ENCODE data around the gene XYLT1. TPM values are rescaled to one million over a fixed set of nuclear protein-coding genes. Genes with fewer than 3 reads are reported as not detected.

Gene XYLT1
- total and polyA plus RNA-seq, 10 of the 15 experiments (the other 5 are each of a cell fraction or from before 2014, with no cell fraction given): 0.88 to 14.8 (median 5.8) TPM

DNA sequence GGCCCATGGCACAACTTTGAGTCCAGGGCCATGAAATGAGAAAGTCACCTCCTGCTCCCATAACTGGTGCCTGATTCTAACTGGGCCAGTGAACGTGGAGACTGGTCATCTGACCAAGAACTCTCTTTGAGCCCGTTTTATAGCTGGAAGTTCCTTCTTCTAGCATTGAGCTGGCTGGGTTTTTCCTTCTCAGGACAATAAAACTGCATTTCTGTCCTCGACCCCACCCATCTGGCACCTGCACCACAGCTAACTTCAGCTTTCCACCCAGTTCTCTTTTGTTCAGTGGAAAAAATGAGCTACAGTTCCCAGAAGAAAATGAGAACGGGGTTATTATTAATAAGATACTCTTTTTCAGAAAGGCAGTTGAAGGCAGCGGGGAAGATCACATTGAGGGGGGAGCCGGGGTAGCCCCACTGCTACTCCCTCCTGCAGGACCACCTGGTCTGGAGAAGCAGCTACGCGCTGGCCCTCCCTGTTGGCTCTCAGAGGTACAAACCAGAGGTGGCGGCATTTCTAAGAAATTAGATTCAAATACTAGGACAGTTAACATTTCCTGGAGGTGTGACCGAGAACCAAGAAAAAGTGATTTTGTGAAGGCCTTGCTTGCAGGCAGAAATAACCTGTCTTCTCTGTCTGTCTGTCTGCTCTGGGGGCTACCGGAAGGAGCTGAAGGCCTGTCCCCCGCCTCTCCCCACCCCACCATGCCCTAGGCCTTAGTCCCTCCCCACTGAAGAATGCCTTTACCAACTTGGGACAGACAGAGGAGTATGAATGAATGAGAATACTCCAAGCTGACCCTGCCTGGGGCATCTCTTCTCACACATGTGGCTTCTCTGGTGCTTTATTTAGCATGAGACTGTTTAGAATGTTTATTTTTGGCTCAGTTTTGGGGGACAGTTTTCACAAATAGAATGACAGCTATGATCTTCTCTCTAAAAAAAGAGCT lies 123.9 kb downstream of the XYLT1 start (continued):
- TF ChIP-seq, protein P1, sequence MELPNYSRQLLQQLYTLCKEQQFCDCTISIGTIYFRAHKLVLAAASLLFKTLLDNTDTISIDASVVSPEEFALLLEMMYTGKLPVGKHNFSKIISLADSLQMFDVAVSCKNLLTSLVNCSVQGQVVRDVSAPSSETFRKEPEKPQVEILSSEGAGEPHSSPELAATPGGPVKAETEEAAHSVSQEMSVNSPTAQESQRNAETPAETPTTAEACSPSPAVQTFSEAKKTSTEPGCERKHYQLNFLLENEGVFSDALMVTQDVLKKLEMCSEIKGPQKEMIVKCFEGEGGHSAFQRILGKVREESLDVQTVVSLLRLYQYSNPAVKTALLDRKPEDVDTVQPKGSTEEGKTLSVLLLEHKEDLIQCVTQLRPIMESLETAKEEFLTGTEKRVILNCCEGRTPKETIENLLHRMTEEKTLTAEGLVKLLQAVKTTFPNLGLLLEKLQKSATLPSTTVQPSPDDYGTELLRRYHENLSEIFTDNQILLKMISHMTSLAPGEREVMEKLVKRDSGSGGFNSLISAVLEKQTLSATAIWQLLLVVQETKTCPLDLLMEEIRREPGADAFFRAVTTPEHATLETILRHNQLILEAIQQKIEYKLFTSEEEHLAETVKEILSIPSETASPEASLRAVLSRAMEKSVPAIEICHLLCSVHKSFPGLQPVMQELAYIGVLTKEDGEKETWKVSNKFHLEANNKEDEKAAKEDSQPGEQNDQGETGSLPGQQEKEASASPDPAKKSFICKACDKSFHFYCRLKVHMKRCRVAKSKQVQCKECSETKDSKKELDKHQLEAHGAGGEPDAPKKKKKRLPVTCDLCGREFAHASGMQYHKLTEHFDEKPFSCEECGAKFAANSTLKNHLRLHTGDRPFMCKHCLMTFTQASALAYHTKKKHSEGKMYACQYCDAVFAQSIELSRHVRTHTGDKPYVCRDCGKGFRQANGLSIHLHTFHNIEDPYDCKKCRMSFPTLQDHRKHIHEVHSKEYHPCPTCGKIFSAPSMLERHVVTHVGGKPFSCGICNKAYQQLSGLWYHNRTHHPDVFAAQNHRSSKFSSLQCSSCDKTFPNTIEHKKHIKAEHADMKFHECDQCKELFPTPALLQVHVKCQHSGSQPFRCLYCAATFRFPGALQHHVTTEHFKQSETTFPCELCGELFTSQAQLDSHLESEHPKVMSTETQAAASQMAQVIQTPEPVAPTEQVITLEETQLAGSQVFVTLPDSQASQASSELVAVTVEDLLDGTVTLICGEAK (IDR thresholded peaks at IDR 0.05; ENCODE audit: borderline replicate concordance): no peak
- TF ChIP-seq, protein P2, sequence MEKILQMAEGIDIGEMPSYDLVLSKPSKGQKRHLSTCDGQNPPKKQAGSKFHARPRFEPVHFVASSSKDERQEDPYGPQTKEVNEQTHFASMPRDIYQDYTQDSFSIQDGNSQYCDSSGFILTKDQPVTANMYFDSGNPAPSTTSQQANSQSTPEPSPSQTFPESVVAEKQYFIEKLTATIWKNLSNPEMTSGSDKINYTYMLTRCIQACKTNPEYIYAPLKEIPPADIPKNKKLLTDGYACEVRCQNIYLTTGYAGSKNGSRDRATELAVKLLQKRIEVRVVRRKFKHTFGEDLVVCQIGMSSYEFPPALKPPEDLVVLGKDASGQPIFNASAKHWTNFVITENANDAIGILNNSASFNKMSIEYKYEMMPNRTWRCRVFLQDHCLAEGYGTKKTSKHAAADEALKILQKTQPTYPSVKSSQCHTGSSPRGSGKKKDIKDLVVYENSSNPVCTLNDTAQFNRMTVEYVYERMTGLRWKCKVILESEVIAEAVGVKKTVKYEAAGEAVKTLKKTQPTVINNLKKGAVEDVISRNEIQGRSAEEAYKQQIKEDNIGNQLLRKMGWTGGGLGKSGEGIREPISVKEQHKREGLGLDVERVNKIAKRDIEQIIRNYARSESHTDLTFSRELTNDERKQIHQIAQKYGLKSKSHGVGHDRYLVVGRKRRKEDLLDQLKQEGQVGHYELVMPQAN (conservative IDR thresholded peaks at IDR 0.05): no peak
- no peak for TF ChIP-seq MYC (IDR thresholded peaks at IDR 0.05; ENCODE audit: insufficient read depth, insufficient read length, insufficient replicate concordance, low read length, severe bottlenecking)
- TF ChIP-seq IRF4 (IDR thresholded peaks at IDR 0.05; ENCODE audit: low read depth, low read length): no peak
- TF ChIP-seq, protein P3, sequence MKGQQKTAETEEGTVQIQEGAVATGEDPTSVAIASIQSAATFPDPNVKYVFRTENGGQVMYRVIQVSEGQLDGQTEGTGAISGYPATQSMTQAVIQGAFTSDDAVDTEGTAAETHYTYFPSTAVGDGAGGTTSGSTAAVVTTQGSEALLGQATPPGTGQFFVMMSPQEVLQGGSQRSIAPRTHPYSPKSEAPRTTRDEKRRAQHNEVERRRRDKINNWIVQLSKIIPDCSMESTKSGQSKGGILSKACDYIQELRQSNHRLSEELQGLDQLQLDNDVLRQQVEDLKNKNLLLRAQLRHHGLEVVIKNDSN (IDR thresholded peaks at IDR 0.05; ENCODE audit: borderline replicate concordance, extremely low read length, insufficient read depth, low read depth, low read length): no peak
- TF ChIP-seq, protein P4, sequence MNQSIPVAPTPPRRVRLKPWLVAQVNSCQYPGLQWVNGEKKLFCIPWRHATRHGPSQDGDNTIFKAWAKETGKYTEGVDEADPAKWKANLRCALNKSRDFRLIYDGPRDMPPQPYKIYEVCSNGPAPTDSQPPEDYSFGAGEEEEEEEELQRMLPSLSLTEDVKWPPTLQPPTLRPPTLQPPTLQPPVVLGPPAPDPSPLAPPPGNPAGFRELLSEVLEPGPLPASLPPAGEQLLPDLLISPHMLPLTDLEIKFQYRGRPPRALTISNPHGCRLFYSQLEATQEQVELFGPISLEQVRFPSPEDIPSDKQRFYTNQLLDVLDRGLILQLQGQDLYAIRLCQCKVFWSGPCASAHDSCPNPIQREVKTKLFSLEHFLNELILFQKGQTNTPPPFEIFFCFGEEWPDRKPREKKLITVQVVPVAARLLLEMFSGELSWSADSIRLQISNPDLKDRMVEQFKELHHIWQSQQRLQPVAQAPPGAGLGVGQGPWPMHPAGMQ (IDR thresholded peaks at IDR 0.05; ENCODE audit: borderline replicate concordance): no peak
- TF ChIP-seq EP300 (IDR thresholded peaks at IDR 0.05; ENCODE audit: borderline replicate concordance in 1 of 2, control insufficient read depth in 1 of 2, low read depth in 2 of 2, low read length in 2 of 2): peak in 1 of 2 experiments; percentile 82; a peak in 2 of 4 replicates
- no peak for TF ChIP-seq SPI1 (IDR thresholded peaks at IDR 0.05; ENCODE audit: borderline replicate concordance, insufficient read depth, low read depth, low read length)
- TF ChIP-seq, protein P5, sequence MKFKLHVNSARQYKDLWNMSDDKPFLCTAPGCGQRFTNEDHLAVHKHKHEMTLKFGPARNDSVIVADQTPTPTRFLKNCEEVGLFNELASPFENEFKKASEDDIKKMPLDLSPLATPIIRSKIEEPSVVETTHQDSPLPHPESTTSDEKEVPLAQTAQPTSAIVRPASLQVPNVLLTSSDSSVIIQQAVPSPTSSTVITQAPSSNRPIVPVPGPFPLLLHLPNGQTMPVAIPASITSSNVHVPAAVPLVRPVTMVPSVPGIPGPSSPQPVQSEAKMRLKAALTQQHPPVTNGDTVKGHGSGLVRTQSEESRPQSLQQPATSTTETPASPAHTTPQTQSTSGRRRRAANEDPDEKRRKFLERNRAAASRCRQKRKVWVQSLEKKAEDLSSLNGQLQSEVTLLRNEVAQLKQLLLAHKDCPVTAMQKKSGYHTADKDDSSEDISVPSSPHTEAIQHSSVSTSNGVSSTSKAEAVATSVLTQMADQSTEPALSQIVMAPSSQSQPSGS (IDR thresholded peaks at IDR 0.05; ENCODE audit: low read length): peak; percentile 65; the same call in 1 of the 2 replicates
- TF ChIP-seq SMARCA5 (IDR thresholded peaks at IDR 0.05): no peak
- TF ChIP-seq, protein P6, sequence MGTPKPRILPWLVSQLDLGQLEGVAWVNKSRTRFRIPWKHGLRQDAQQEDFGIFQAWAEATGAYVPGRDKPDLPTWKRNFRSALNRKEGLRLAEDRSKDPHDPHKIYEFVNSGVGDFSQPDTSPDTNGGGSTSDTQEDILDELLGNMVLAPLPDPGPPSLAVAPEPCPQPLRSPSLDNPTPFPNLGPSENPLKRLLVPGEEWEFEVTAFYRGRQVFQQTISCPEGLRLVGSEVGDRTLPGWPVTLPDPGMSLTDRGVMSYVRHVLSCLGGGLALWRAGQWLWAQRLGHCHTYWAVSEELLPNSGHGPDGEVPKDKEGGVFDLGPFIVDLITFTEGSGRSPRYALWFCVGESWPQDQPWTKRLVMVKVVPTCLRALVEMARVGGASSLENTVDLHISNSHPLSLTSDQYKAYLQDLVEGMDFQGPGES (IDR thresholded peaks at IDR 0.05): no peak
- 0 out of 2 replicates have a peak, but pooled peaks have one; percentile 1 for TF ChIP-seq GABPA (IDR thresholded peaks at IDR 0.05; ENCODE audit: low read depth)
- no peak for TF ChIP-seq KDM1A (IDR thresholded peaks at IDR 0.05; ENCODE audit: borderline replicate concordance)
- no peak for TF ChIP-seq NR2C2 (IDR thresholded peaks at IDR 0.05; ENCODE audit: borderline replicate concordance, control insufficient read depth, insufficient read length, low read depth)

All from GM12878 (cell line).